Esophagus squamous epithelium (tissue), 4 donors: Measurements from ENCODE around the gene UQCC2.

Source experiments
- POLR2A ChIP-seq, 4 donors: fragments of 450-650 bp; IDR thresholded peaks; one replicate each; pipeline ENCODE4 v1.6.1; 2017; ENCODE audit warnings: antibody characterized with exemption in 4 of 4, mild to moderate bottlenecking in 4 of 4, moderate library complexity in 3 of 4
- TF ChIP-seq, protein P1 (sequence below), 6 experiments: fragments of 450-650 bp in 4 of 6; fragments of 200-600 bp in 2 of 6; sonication (generic) in 2 of 6; IDR thresholded peaks; one replicate each; pipeline ENCODE4 v1.5.1; 2016 to 2019; ENCODE audit warnings: antibody characterized with exemption in 6 of 6, mild to moderate bottlenecking in 4 of 6, moderate library complexity in 4 of 6

DNA sequence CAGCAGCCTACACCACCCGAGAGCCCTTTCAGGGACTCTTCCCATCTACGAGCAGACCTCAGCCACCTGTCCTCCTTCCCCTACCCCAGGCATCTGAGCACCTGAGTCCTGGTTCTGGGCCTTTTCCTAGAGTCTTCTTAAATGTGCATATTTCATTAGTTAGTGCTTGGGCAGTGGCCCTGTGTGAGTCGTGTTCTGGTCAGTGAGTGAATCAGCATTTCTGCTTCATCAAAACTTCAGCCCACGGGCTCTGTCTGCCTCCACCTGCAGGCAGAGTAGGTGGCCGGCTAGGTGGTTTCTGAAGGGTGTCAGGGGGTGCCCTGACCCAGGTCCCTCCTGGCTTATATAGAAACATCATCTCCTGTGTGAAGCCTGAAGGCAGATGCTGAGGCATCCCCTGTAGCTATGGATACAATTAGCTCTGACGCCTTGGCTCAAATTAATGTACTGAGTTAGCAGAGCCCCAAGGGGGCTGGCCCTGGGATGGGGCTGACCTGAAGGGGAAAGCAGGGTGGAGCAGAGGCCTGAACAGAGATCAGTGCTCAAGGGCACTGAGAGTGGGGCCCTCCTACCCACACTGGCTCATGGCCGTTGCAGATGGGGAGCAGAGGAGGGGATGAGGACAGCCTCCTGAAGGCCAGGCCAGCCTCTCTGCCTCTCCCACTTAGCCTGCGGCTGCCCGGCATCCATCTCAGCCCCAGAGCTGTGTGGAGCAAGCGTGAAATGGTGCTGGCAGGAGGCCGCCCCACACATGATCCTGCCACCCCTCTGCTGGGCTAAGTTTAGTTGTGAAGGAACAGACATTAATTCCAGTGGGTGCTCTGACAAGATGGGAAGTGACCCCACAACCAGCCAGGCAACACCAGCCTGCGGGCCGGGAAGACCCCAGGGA lies 21.6 kb upstream of the UQCC2 start:
- no peak for TF ChIP-seq POLR2A (IDR thresholded peaks at IDR 0.05)
- TF ChIP-seq, protein P1, sequence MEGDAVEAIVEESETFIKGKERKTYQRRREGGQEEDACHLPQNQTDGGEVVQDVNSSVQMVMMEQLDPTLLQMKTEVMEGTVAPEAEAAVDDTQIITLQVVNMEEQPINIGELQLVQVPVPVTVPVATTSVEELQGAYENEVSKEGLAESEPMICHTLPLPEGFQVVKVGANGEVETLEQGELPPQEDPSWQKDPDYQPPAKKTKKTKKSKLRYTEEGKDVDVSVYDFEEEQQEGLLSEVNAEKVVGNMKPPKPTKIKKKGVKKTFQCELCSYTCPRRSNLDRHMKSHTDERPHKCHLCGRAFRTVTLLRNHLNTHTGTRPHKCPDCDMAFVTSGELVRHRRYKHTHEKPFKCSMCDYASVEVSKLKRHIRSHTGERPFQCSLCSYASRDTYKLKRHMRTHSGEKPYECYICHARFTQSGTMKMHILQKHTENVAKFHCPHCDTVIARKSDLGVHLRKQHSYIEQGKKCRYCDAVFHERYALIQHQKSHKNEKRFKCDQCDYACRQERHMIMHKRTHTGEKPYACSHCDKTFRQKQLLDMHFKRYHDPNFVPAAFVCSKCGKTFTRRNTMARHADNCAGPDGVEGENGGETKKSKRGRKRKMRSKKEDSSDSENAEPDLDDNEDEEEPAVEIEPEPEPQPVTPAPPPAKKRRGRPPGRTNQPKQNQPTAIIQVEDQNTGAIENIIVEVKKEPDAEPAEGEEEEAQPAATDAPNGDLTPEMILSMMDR (IDR thresholded peaks at IDR 0.05), result no peak
